RPMI7951 (cell line): Measurements from ENCODE around the gene NDUFB10. TPM values are rescaled to one million over a fixed set of nuclear protein-coding genes. Genes with fewer than 3 reads are reported as not detected.
A peak's percentile ranks its signal among the peaks of the same experiment; 100 is the strongest.

Experiments
- DNase-seq: peaks from one replicate; pipeline ENCODE4 v3.0.0-alpha.2; 2012; ENCODE audit warnings: low read depth
- total RNA-seq: library from RNA; depleted of rRNA; stranded (reverse); fragments of >200 nt; shearing (Covaris generic); gene quantifications from 2 replicates; pipeline ENCODE4 v1.2.3, GENCODE V29; 2014

NDUFB10 gene
- total RNA-seq, 1 experiment from 2014 or later: 209 TPM

DNA sequence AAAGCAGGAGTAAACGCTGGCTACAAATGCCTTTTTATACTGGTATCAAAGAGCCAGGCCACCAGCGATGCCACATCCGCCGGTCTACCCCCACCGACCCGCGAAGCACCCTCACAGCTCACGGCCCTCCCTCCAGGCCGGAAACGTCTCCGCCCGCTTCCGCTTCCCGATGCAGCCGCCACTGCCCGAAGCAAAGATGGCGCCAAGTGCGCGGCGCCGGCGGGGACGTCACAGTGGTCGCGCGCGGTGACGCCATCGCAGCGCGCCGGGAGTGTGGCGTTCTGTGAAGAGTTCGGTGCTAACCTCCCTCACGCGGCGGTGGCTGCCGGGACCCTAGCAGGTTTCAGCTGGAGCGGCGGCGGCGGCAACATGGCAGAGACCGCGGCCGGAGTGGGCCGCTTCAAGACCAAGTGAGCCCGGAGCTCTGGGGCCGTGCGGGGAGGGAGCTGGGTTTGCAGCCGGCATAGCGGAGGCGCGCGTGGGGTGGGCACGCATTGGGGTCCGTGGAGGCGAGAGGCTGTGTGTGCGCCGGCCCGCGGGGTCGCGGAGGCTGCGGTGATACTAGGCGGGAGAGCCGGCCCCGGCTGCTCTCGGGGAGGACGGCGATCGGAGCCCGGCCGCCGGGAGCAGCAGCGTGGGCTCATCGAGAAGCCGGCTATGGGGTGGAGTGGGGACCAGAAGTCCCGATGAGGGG is 12.6 kb downstream of the NDUFB10 start, which contains the start of gene TBL3:
Gene TBL3, plus strand, starts transcription at position 258 of the 694 bp plus-strand sequence. Its CDS starts 112 bp downstream, at position 370.
- peak; percentile 92 for DNase-seq

GRCh38 chr16:1972490-1972877 is 13.1 kb downstream of the NDUFB10 start:
- no peak for DNase-seq

DNA sequence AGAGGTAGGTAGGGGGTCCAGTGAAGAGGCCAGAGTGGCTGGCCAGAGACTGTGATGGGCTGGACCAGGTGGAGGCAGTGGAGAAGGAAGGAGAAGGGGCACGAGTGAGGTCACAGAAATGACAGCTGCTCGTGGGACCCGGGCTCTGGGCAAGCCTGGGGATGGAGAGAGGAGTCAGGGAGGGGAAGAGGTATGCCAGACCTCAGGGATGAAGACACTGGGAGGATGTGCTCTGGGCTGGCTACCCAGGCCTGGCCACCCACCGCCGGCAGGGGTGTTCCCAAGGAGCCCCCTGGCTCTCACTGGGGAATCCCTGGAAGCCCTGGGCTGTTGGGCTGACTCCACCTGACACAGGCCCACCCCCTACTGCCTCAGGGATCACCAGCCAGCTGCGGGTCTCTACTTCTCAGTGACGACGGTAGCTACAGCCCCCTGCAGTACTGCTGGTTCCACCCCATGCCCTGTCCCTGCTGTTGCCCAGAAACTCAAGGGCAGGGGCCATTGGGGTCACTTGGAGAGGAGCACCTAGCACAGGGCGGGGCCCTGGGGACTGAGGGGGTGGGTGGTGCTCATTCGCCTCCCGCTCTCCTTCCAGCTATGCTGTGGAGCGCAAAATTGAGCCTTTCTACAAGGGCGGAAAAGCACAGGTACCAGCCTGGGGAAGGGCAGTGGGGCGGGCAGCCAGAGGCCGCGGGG is 14.3 kb downstream of the NDUFB10 start:
- DNase-seq: no peak

DNA sequence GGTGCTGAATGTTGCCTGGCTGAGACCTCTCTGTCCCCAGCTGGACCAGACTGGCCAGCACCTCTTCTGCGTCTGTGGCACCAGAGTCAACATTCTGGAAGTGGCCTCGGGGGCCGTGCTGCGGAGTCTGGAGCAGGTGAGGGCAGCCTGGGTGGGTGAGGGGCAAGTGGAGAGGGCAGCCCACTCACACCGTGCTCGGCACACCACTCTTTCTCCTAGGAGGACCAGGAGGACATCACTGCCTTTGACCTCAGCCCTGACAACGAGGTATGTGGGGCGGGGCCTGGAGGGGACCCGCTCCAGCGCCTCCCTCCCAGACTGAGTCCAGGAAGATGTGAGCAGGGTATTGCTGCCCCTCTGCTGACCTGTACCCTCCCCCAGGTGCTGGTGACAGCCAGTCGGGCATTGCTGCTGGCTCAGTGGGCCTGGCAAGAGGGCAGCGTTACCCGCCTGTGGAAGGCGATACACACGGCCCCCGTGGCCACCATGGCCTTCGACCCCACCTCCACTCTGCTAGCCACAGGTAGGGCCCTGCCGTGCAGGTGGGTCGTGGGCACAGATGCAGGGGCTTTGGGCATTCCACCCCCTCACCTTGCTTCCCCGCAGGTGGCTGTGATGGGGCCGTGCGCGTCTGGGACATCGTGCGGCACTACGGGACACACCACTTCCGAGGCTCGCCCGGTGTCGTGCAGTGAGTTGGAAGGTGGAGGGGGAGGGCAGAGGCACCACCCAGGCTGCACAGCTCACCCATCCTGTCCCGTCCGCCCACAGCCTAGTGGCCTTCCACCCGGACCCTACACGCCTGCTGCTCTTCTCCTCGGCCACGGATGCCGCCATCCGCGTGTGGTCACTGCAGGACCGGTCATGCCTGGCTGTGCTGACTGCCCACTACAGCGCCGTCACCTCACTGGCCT is 15.1 kb downstream of the NDUFB10 start:
- no peak for DNase-seq

- no peak for DNase-seq
Measured at GRCh38 chr16:1975432-1976215, 16.3 kb downstream of the NDUFB10 start.

GRCh38 chr16:1976216-1976520 is 16.8 kb downstream of the NDUFB10 start:
- DNase-seq: no peak

- DNase-seq: no peak
Measured at GRCh38 chr16:1976951-1977874, 17.9 kb downstream of the NDUFB10 start.

- DNase-seq: no peak
Measured at GRCh38 chr16:1977875-1978268, 18.5 kb downstream of the NDUFB10 start.

DNA sequence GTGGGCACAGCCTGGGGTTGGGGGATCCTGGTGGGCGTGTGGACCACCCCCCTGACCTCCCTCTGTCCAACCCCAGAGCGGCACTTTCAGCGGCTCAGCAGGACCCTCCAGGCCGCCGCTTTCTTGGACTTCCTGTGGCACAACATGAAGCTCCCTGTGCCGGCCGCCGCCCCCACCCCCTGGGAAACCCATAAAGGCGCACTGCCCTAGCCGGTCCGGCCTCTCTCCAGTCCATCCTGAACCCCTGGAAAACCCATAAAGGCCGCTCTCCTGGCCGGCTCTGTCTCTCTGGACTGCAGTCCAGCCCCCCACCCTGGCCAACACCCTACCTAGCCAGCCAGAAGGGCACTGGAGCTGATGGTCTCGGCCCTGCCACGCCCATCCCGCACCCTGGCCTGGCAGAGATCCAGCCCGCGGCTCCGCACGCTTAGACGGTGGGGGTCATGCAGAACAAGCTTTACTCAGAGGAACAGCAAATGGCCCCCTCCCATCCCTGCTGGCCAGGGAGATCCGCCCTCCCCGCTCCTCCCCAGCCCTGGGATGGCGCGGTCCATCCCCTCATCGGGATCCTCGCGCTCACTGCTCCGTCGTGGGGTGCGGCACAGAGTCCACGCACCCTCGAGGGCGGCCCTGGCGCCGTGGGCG is 19.3 kb downstream of the NDUFB10 start:
- no peak for DNase-seq

DNA sequence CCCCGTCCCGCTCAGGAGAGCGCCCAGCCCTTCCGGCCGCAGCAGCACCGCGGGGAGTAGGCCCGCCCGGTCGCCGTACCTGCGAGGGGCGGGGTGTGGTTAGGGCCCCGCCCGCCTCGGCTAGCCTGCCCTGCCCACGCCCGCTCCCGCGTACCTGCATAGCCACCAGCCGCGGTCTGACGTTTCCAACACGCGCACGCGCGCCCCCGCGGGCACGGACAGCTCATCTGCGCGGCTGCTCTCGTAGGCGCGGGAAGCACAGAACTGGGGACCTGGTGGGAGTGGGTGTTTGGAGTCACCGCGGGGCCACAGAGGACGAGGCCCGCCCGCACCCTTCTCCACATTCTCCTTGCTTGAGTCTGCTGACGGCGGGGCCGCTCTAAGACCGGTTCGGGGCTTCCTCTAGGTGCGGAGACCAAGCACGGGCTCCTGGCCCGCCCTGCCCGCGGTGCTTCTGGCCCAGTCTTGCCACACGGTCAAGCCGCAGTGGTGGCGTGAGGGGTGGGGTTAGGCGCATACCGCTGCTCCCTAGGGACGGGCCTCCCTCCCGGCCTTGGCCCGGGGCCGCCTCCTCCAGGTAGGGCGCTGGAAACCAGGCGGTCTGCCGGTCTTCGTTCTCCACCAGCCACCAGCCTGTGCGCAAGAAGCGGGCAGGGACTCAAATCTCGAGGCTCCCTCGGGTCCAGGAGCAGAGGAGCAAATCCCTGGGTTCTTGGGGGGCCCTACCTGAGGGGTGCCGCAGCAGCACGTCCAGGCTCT is 20.1 kb downstream of the NDUFB10 start:
- no peak for DNase-seq

DNA sequence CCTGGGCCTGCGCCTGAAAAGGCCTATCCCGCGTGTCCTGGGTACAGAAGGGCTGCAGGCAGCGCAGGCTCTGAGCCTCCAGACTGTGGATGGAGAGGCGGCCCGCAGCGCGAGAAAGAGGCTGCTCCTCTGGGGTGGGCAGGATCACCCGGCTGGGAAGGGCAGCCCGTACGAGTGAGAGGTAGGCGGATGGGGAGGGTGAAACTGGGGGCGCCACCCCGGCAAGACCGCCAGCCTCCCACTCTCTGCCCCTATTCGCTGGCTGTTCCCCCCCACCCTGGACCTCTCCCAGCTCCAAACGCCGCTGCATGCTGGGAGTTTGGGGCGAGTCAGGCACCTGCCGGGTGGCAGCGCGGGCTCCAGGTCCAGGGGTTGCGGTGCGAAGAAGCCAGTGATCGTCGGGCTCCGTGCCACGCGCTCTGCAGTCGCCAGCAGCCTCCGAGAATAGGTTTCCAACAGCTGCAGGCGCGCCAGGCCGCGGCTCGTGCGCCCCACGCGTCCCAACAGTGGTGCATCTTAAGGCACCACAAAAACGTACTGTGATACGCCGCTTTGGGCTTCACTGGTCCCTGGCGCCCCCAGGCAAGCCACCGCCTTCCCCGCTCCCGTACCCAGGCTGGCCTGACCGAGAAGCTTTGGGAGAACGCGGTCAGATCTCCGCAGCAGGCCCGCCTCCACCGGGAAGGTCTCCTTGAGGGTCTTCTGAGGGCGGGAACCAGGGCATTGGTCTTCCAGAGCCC is 20.9 kb downstream of the NDUFB10 start:
- DNase-seq: no peak

DNA sequence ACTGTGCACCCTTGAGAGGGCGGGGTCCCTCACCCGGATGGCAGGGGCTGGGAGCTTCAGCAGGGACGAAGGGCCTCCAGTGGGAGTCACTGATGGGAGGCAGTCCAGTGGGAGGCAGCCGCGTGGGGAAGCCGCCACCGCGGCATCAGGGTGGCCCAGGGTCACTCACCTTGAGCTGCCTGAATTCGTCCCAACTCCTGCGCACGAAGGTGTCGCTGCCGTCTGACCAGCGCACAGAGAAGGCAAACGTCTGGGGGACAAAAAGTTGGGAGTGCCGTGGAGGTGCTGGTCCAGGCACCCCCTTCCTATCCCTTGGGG is 21.4 kb downstream of the NDUFB10 start:
- DNase-seq: no peak

DNA sequence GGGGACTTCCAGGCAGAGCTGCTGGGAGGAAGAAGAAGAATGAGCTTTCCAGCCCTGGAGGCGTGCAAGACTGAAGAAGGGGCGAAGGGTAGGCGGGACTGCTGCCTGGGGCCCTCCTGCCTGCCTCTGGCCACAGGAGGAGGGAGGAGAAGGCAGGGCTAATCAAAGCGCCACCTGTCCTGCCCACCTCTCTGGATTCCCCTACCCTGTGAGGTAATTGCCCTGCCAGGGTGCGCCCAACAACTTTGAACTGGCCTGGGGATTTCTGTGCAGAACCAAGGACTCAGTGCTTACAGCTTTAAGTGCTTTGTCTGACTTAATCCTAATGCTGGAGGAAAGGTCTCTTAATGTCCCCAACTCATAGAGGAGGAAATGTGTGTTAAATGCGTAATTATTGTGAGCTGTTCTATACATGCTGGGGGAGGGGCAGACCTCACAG is 22.1 kb downstream of the NDUFB10 start, which contains the start of gene NOXO1:
Gene NOXO1, minus strand, starts transcription at position 72 of the 439 bp plus-strand sequence. CDS start 290 bp downstream, outside the sequence.
- DNase-seq: no peak

- DNase-seq: peak; percentile 49
Measured at GRCh38 chr16:1982013-1982433, 22.7 kb downstream of the NDUFB10 start.

- no peak for DNase-seq
Measured at GRCh38 chr16:1982991-1983543, 23.7 kb downstream of the NDUFB10 start.

- peak; percentile 84 for DNase-seq
Measured at GRCh38 chr16:1983544-1984346, 24.4 kb downstream of the NDUFB10 start, which contains the start of gene GFER. GFER (plus strand) TSS chr16:1984193; CDS start chr16:1984219, 26 bp downstream.
